Right kidney (tissue), 1 donor: Measurements from ENCODE around the gene CDH13.

Experiments
- DNase-seq: peaks from one replicate; pipeline ENCODE4 v3.0.0-alpha.2; 2016

Gene CDH13

DNA sequence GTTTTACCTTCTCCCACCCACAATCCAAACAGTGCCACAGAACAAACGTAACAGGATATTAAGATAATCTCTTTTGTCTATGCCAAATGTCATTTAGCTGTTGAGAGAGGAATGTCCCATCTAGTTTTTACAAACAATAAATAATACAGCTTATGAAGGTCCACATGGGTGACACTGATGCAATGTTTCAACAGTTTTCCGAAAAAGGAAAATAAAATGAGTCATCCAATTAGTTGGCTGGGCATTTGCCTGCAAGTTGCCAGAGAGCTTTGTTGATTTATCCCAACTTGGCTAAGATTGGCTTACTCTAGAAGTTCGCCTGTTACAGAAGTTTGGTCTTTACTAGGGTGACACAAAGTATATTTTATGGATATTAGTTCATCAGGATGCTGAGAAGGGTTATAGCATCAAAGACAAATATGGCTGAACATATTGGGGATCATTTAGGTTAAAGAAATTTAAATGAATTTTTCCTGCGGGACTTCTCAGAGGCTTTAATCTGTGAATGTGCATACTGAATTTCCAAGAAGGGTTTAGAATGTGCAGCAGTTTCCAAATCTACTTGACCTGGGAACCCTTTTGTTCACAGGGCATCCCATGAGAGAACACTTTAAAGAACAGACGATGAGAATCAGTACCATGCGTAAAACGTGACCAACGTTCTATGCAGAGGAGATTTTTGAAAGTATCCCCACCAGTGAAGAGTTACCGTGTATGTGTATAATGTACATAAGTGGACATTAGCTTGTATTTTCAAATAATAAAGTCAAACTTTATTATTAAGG is 73.1 kb downstream of the CDH13 start:
- DNase-seq = no peak

DNA sequence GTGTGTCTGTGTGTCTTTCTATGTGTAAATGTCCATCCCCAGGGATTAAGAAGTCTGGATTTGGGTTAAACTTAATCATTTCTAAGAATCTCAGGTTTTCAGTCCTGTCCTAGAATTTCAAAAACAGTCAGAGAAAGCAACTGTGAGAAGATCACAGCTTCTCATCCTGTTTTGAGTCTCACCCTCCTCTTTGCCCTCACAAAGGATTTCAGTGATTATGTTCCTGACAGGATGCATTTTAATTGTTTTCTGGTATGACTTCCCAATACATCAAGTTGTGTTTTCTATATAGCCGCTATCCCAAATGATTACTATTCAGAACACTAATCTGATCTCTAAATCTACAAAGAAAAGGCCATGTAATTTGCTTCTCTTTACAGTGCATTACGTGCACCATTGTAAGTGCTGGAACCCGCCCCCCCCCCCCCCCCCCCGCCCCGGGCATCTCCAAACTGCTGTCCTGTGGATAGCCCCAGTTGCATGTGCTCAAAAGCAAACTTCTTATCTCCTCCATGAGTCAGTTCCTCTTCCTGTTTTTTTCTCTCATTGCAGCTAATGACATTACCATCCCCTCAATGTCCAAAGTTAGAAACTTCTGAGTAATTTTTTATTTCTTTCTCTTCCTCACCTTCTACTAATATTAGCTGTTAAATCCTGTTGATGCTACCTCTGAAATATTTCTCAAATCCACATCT is 73.9 kb downstream of the CDH13 start:
- no peak for DNase-seq

DNA sequence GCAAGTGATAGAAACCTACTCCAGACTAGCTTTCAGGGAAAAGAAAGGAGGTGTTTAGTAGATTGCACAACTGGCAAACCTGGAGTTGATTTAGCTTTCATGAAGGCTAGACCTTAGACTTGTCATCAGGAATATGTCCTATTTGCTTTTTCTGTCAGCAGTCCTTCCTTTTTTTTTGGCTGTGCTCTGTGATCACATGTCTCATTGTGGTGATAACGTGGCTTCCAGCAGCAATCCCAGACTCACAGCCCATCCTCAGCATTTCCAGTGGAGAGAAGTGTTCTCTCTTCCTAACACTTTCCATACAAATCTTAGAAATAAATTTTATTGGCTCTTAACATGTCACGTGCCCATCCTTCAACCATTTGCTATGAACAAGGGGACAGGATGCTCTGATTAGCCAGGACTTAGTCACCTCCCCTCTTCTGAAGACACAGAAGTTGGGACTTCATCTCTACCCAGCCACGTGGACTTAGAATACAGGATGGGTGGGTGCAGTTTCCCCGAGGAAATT is 74.7 kb downstream of the CDH13 start:
- DNase-seq = no peak

DNA sequence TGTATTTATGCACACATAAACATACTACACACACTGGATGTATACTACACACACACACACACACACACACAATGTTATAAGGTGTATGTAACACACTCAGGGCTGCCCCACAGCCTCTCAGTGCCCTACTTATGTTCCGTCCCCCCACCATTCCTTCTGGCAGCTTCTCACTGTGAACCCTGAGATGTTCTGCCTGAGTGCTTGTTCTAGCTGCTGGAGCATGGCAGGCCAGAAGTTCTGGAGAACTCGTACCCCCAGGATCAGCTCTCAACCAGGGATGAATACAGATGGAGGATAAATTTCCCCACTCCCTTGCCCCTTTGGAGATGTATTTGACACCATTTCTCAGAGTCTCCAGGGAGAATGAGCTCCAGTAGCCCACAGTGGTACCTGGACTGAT is 76.4 kb downstream of the CDH13 start:
- DNase-seq = no peak

DNA sequence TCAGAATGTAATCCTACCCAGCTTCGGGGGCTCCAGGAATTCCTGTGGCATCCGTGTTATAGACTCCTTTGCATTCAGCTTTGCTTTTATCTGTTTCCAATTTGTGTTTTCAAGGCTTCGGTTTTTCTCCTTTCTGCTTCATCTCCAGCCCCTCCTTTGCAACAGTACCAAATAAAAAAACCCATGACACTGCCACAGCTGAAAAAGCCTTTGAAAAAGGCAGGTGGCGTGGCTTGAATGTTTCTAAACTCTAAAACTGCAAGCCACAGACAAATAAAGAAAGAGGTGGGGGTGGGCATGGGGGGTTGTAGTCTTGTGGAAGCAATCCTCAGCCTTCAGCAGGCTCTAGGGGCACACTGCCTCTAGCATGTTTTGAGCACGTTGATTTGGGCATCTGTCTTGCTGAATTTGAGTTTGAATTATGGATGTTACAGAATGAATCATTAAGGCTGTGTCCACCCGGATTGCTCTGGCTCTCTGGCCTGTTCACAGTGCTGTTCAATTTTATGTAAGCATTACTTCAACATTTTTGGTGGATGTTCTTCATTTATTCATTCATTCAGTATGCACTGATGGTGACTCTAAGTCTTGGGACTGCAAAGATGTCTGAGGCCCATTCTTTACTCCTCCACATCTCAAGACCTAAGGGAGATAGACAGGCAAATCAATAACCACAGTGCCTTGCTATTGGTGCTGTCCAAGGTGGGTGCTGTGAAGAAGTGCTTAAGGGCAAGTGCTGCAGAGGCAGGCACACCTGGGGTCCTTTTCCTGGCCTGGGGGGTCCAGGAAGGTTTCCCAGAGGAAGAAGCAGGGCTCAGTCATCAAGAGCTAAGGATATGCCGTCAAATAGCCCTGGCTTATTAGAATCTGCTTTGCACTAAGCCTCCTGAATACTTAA is 77.4 kb downstream of the CDH13 start:
- no peak for DNase-seq

DNA sequence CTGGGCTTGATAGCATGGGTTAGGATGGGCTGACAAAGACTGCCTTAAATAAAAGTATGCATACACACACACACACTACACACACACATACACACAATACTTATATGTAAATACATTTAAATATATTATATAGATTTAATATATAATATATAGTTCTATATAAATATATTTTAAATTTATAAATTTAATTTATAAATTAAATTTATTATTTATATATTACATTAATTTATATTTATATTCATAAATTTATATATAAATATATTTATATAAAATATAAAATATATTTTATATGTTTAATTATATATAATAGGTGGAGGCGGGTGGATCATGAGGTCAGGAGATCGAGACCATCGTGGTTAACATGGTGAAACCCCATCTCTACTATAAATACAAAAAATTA is 83.2 kb downstream of the CDH13 start:
- DNase-seq = no peak

DNA sequence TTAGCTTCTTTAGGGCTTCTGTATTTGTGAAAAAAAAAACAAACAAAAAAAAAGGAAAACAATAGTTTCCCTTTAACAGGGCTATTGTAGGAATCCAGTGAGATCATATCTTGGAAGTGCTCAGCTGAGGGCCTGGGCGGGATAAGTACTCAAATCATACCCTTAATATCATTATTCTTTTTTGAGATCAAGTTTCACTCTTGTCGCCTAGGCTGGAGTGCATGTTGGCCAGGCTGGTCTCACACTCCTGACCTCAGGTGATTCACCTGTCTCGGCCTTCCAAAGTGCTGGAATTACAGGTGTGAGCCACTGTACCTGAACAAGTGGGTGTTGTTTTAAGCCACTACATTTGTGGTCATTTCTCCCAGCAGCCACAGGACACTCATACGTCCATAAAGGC is 87.0 kb downstream of the CDH13 start:
- no peak for DNase-seq

DNA sequence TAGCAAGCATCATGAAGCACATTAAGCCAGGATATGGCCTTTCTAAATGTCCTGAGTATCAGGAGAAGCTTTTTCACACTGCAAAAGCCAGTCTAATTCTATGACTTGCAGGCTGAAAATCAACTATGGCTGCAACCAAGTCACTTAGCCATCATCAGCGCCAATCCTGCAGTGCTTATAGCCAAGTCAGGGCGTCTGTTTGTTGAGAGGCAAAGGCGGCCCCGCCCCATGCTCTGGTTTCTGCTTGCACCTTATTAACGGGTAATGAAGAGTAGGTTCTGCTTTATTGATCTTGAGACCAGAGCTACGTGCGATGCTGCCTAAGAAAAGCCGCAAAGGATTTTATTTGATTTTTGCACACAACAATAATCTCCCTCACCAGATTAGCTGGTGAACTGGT is 88.4 kb downstream of the CDH13 start:
- DNase-seq = no peak

DNA sequence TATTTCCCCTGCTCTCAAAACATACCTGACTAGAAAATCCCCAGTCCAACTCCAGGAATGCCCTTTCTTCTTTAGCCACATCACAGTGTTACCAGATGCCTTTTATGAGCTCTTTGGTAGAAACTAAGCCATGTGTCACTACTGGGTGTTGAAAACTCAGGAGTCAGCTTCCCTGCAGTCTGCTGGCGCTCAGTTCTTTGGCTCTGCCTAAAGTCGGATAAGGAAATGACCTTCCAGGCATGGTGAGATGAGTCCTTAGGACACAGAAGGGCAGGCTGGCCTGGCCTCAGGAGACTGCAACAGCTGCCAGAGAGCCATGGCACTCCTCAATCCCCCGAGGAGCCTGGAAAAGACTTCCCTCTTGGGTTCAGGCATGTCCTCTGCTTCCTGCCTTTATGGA is 89.1 kb downstream of the CDH13 start:
- no peak for DNase-seq

DNA sequence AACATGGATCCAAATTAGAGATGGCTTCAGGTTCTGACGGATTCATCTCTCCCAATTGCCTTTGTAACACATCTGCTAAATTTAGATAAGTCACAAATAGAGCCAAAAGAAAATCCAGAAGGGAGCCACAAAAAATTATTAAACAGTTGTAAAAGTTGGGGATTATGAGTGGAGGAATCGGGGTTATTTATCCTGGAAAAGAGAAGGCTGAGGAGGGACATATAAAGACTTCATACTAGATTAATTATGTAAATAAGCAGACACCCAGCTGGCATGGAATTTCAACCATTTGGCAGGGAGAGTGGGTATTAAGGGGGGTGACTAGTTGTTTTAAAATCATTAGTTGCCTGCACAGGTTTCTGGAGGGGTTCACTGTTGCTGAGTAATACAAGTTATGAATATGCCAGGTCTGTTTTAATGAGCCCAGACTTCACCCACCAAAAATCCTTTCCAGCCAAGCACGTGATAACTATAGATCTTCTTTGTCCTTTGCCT is 89.6 kb downstream of the CDH13 start:
- DNase-seq = no peak

DNA sequence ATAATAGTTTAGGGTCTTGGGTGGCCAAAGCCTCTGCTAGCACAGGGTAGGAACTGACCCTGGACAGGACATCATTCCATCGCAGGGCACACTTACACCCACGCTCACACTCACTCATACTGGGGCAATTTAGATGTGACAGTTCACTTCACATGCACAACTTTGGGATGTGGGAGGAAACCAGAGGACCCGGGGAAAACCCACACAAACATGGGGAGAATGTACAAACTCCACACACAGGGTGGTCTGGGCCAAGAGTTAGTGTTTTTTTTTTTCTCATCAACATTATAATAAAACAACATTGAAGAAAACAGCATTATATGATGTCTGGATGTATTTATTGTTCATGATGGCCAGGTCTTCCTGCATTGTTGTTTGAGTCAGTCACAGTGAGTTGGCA is 93.6 kb downstream of the CDH13 start:
- DNase-seq = no peak

DNA sequence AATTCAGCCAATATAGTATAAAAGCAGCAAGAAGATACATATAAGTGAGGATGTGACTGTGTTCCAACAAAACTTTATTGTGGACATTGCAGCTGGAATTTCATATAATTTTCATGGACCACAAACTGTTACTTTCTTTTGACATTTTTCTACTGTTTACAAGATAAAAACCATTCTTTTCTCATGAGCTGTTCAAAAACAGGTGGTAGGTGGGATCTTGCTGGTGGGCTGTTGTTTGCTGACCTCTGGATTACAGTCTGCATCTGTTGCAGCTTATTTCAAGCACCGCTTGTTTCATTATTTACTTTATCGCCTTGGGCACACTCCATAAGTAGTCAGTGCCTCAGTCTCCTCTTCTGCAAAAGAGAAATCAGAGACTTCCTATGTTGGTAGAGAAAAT is 99.5 kb downstream of the CDH13 start:
- DNase-seq = no peak

DNA sequence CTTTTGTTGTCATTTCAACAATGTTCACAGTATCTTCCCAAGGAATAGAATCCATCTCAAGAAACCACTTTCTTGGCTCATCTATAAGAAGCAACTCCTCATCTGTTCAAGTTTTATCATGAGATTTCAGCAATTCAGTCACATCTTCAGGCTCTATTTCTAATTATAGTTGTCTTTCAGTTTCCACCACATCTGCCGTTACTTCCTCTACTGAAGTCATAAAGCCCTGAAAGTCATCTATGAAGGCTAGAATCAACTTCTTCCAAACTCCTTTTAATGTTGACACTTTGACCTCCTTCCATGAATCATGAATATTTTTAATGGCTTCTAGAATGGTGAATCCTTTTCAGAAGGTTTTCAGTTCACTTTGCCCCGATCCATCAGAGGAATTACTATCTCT is 102.1 kb downstream of the CDH13 start:
- DNase-seq = no peak

DNA sequence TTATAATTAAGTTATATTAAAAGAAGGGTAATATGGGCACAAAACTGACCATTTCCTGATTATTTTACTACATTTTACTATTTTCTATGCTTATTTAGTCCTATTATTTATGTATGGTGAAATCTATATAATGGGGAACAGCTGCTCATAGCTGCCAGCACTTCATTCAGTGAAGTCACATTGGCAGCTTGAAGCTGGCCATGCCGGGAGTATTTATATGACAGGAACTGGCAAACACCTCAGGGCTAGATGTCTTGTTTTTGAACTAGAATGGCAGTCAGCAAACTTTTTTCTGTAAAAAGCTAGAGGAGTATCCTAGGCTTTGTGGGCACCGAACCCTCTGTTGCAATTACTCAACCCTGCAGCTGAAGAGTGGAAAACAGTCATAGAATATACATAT is 104.1 kb downstream of the CDH13 start:
- no peak for DNase-seq

DNA sequence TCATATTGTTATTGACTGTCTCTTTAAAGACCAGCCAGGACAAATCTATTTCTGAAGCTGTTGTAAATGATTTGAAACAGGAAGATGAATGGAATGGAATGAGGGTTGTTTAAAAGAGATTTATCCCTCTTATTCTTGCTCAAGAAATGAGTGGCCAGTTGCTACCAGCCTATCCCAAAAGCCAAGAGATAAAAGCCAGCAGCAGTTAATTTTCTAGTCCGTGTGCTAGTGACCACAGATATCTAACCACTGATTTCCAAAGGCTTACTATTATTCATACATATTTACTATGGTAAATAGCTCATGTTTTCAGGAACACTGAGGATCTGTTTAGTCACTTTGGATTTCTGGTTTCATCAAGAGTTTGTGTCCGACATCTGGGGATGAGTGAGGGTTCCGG is 105.7 kb downstream of the CDH13 start:
- DNase-seq = no peak

DNA sequence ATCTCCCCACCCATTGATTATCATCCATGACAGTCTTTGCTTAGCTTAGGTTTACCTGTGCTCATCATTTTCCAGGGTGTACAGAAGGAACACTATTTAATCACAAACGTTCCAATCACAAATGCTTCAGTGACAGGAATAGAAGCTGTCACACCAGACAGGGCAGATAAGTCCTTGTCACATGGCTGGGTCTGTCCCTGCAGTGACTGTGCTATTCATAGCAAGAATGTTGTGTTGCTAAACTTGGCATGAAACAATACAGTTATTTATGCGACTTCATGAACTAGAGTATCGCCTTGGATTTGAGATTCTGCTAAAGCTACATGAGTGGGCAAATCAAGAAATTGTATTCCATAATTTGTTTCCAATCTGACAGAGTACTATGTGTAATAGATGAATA is 108.4 kb downstream of the CDH13 start:
- no peak for DNase-seq

DNA sequence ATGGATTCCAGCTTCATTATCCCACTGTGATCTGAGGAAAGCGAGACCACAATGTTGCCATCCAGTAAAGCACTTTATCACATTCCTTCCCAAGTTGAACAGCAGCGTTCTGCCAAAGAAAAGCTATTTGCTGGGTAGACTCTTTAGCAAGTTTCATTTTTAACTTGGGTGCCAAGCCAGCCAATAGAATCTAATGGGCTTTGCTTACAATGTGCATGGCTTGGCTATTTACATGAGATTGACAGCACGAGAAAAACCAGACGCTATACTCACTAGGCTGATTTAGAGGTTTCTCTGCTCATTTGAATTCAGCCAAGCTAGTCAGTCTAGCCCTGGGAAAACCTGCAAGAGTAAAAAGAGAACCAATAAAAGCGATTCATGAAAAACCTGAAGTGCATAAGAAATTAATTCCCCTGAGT is 108.9 kb downstream of the CDH13 start:
- DNase-seq = no peak

DNA sequence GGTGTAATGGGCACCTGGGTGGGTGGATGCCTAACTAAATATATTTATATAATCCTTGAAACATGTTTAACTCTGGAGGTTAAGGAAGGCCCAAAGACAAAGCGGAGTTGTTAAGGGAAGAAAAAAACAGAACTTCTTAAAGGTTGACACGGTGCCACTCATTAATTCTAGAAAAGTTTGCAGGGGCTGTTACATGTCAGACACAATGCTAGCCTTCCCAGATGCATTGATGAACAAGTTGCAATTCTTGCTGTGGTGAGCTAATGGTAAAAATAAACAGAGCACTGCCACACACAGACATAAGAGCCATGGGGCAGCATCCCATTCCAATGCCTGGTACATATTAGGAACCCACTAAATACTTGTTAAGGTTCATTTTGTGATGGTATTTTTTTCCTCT is 109.5 kb downstream of the CDH13 start:
- DNase-seq = no peak

DNA sequence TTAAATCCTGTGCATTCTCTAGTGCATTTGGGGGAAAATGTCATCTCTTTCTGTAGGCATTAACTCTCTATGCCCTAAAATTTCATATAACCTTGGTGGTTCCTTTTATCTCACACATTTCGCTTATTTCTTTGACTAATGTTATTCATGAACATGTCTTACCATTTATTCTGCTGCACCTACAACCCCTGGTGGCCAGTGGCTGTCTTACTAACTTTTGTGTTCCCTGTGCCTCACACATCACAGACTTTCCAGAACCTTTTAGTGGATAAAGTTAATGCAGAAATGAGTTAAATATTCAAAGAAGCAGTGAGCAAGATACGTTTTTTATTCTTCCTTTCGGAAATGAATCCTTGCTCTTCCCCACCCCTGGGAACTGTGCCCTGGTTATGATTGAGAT is 111.9 kb downstream of the CDH13 start:
- no peak for DNase-seq

DNA sequence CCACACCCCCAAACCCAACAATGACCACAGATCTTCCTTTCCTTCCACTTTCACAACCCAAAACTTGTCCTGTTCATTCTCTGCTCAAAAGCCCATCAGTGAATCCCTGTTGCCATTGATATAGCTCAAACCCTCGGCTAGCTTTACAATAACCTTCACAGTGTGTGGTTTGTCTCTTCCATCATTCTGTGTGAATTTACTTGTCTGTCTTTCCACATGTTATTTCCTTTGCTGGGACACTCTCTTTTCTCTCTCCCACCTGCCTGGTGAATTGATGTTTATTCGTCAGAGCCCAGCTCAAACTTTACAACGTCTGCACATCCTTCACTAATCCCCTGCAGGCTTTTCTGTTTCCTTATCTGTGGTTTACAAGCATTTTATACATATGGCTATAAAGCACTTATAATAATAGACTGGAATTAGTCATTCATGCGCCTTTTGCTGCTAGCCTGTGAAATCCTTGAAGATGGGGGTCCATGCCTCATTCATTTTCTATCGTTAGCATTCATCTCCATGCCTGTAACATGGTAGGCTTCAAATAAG is 114.4 kb downstream of the CDH13 start:
- DNase-seq = no peak

DNA sequence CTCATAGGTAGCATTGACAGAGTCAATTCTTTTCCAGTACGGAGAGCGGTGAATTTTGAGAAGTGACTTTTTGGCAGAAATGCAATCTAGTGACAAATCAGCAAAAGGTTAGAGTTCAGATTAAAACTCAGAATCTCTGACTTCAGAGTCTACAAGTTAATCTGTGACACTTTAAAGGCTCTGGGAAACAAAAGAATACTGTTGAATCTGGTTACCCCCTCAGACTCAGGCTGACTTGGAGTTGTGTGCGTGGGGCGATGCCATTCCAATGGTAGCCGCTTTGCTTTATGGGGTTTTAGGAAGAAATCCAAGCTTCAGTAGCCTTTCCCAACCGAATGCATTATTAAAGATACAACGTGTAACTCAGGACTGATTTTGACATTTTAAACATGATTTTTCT is 118.2 kb downstream of the CDH13 start:
- no peak for DNase-seq

DNA sequence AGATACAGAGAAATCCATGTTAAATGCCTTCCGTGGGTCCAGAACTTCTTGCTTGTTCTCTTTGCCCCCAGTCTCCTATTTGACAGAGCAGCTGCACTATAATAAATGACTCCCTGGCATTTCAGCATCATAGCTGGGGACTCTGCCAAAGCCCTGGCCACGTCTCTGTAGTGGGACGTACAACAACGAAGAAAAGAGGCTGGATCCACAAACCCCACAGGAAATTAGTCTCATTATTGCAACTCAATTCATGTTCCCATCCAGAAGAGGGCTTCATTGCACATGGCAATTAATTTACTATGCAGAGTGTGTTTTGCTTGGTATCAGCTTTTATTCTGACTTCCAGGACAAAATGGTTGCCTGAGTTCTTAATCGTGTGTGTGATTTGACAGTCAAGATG is 121.3 kb downstream of the CDH13 start:
- no peak for DNase-seq

DNA sequence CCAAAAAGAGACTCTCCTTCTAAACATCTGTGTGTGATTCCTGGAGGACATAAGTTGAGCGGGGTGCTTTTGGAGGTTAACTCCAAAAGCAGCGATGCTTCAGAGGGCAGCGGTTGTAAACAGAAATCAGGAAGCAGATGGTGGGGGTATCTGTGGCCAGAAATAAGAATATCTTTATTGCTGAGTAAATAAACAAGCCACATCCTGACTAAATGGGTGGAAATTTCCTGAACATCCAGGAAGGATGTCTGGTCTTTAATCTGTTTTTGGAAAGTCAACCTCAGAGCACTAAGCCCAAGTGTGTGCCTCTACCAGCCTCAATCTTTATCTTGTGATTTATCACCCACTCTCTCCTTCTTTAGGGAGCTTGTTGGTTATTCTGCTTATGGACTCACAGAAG is 123.3 kb downstream of the CDH13 start:
- no peak for DNase-seq
